Tongue (tissue), 2 donors: Measurements from ENCODE around the gene IPCEF1. TPM values are rescaled to one million over a fixed set of nuclear protein-coding genes. Genes with fewer than 3 reads are reported as not detected.

ENCODE experiments used
- DNase-seq: peaks from one replicate; pipeline ENCODE4 v3.0.0-alpha.2; 2015
- total RNA-seq: library from RNA; depleted of rRNA; stranded (reverse); fragments of >200 nt; gene quantifications from one replicate; pipeline ENCODE4 v1.2.3, GENCODE V29; 2014

Gene IPCEF1
- total RNA-seq, 1 donor from 2014 or later = 1.0 TPM

DNA sequence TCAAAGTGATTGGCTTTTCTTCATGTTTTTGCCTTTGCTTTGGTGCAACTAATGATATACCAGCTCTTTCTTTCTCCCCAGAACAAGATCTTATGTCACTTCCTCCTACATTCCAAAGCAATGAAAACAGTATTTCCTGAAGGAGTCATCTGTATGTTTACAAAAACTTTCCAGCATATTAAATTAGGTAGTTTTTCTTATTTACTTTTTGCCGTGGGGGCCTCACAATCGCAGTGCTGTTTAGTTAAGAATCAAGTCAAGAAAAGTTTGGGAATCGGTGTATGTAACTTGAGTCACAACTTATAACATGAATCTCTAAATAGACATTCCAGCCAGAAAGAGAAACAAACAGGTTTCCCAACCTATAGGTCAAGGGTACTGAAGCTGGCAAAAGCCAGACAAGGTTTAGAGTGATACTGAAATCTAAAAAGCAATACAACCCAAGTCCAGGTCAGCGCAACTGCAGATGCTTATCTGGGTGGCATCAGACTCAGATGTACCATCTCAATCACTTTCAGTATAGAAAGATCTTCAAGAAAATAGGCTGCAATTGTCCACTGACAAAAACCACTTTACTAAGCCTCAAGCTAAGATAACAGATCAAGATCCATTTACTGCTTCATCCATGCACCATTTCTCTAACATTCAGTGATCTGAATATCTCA is 63.6 kb downstream of the IPCEF1 start:
- DNase-seq = peak; percentile 25

DNA sequence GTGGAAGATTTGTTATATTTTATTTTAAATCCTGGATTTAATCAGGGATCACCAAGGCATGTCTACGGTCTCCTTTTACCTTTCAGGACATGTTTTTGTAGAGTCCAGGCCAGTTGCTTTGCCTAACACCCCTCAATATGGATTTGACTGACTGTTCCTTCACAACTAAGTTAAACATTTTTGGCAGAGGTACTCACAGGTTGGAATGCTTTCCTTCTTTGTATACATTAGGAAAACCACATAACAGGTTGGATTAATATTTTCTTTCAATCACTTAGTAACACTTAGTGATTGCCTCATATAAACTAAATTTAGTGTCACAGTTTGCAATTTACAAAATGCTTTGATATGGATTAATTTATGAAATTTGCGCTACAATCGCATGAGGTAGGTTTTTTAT is 64.5 kb downstream of the IPCEF1 start:
- no peak for DNase-seq

DNA sequence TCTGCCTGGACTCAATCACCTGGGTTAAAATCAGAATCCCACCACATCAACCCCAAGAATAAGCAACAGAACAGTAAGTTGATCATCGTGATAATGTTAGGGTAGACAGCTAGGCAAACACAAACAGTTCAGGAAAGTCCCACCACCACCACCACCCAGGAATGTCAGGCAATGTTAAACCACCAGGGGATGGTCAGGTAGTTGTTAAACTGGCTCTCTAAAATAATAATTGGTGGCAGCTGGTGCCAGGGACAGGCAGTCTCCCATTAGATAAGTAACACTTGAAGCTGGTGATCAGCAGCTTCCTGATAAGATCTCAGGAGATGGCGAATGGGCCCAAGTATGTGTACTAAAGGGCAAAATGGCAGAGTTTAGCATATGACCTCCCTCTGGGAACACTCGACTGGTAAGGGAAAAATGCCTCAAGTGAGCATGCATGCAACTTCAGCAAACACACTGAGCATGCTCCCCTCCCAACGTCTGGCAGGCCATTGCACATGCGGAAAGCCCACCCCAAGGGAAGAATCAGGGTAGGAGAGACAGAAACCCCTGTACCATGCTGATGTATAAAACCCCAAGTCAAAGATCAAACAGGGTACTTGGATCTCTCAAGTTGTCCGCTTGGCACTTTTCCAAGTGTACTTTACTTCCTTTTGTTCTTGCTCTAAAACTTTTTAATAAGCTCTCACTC is 66.6 kb downstream of the IPCEF1 start:
- DNase-seq = no peak

DNA sequence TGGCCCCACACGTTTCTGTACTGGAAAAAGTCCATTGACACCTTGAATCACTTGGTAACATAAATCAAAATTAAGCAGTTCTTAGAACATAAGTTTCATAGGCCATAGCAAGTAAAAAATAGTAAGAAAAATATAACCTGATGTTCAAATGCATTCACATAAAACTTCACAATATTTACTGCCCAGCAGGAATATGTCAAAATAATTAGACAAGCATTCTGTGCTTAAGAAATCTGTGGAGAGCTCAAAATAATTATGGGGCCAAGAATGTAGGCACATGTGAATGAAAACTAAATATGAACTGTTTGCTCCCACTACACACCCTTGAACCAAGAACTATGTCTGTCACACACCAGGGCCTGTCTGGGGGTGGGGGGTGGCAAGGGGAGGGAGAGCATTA is 70.8 kb downstream of the IPCEF1 start:
- no peak for DNase-seq

DNA sequence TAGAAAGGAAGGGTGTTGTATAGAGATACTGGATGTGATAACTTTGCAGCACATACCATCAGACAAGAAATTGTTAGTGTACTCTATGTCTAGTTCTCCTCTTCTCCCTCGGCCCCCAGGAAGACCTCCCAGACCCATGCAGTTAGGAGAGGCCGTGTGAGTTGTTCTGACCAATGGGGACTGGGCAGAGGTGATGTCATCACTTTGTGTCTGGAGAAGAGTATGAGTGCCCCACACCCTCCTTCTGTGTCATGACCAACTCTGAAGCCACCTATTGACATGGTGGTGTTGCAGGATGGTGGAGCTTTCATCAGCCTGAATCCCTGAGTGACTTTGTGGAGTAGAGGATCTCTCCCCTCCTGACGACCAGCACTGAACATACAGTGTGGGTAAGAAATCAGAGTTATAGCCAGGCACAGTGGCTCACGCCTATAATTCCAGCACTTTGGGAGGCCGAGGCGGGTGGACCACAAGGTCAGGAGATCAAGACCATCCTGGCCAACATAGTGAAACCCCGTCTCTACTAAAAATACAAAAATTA is 72.2 kb downstream of the IPCEF1 start:
- no peak for DNase-seq

DNA sequence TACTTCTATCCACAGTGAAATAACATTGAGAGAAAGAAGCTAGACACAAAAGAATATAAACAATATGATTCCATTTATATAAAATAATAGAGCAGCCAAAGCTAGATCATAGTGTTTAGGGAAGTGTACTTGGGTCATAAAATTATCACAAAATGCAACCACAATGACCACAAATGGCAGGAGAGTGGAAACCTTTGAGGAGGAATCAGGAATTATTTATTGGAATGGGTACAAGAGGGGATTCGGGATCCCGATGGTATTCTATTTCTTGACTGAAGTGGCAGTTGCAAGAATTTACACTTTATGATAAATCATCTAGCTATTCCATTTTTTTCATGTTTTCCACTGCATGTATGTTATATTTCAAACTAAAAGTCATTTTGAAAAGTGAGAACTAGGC is 76.1 kb downstream of the IPCEF1 start:
- no peak for DNase-seq

DNA sequence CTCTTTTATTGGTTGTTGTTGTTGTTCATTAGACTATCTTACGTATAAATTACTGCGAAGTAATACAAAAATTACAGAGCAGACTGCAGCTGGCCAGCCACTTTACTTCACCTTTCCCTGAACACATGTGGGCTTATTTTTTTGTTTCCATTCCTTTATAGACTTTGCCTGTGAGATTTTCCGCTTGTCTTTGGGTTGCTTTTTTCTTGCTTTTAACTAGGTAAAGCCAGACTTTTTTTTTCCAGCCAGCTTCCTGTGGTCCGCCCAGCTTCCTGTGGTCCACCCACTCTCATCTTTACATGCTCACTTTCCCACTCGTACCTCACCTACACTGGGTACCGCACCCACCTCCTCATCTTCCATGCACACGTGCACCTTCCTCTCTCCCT is 79.0 kb downstream of the IPCEF1 start:
- peak; percentile 12 for DNase-seq

DNA sequence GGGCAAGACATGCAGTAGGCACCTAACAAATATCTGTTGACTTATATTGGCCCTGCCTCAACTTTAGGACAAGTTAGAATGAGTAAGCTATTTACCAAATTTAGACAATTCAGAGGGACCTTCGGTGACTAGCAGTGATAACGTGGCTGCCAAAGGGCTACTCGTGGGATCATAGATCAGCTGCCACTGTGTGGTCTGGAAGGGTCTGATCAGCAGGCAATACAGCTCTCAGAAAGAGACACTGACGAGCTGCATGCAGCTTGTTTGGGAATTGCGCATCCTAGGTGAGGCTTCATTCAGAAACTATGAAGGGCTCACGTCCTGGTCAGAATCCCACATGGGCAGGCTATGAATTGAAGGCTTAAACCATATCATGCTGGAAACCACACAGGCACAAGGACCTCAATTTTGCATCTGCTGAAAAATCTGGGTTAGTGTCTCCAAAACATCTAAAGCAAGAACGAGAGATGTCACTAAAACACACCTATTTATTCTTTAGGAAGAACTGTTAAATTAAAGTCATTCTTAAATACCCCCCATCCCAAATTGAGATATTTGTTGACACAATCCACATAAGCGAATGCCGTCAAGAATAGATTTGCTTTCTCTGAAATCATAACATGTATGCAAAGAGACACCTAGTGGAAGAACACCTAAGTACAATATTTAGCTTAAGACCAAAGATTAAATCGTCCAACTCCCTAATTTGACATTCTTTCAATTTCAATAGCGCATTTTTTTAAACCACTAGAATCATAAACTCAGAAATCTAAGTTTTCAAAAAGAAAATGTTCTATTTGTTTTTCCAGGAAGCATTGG is 79.6 kb downstream of the IPCEF1 start:
- DNase-seq = peak; percentile 64

DNA sequence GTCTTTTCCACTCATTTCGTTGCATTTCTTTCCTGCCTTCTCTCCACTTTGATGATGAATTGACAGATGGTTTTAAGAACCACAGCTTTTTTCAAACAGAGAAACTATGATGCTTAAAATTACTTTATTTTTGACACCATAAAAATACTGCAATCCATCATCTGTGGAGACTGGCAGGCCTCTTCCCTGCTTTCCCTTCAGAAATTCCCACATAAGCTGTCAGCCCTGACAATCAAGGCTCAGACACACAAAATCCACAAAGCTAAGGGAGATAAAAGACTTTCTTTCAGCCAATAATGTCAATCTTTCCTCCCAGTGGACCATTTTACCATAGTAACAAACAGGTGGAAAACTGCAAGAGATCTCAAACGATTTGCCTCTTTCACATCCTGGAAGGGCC is 82.4 kb downstream of the IPCEF1 start:
- DNase-seq = no peak

DNA sequence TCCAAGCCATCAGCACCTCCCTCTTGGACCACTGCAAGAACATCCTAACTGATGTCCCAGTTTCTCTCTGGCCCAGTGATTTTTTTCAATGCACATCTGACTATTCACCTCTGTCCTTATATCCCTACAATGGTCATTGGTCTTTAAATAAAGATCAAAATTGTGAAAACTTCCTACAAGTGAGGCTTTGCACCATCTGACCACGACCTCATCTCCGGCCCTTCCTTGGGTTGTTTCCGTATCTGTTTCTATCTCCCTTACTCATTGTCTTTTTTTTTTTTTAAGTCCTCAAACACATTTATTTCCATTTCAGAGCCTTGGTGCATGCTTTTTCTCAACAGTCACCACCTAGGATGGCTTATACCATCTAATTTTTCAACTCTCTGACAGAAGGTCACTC is 88.1 kb downstream of the IPCEF1 start:
- DNase-seq = no peak

DNA sequence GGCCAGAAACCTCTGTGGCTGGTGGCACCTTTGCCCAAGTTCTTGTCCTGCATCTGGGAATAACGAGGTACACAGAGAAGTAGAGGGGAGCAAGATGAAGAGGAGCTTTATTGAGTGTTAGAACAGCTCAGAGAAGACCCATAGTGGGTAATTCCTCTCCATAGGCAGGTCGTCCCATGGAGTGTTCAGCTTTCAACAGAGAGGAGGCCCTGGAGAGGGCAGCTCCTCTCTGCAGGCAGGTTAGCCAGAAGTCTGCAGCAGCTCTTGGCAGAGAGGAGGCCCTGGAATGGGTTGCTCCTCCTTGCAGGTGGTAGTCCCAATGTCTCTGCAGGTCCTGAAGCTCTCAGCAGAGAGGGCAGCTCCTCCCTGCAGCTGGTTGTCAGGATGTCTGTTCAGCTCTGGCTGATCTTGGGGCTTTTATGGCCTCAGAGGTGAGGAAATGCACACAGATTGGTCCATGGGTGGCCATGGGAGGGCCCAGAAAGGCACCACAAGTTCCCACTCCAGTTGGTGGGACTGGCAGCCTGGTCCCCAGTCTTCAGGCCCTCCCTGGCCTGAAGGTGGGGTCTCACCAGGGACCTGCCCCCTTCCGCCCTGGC is 89.0 kb downstream of the IPCEF1 start:
- no peak for DNase-seq

DNA sequence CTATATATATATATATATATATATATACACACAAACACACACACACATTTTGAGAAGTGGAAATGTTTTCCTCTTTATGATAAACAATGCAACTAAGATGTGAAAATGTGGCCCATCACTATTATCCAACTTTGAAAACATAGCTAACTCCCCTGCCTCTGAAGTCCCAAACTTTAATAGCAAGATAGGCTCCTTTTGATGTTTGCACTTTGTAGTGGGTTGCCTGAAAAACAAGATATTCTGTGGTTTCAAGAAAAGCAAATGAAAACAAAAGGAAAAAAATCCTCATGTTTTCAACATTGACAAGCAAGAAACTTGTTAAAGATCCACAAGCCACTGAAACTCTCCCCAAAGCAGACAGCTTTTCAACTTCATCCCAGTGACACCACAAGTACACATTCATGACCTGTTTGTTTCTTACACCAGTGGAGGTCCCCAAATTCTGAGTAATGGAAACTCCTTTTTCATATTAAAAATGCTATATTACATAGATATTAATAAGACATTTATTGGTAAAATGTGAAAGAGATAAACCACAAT is 90.0 kb downstream of the IPCEF1 start:
- no peak for DNase-seq

DNA sequence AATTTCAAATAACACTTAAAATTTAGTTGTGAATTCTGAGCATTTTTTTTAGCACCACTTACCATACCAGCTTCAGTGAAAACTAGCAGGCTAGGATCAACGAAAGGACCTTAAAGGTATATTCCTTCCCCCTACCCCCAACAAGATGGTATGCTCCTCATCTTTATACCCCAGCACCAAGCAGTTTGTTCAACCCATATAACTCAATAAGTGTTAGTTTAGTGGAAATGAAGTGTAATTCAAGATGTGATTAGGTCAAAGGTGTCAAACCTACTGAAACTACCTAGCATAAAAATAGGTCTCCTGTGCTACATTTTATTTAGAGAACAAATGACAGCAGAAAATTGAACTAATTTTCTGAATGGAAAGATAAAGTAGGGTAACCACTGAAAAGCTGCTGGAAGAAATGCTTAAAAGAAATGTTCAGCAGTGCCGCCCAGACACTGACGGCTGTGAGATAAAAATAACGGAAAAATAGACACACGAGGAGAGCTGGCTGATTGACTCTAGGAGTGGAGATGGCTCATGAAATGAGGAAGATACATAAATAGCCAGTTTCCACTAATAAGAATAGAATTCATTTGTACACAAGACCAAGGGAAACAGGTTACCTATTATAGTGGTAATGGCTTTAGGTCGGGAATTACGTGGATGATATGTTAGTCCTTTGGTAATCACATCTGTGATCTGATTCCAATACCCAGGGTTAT is 94.8 kb downstream of the IPCEF1 start:
- peak; percentile 8 for DNase-seq

DNA sequence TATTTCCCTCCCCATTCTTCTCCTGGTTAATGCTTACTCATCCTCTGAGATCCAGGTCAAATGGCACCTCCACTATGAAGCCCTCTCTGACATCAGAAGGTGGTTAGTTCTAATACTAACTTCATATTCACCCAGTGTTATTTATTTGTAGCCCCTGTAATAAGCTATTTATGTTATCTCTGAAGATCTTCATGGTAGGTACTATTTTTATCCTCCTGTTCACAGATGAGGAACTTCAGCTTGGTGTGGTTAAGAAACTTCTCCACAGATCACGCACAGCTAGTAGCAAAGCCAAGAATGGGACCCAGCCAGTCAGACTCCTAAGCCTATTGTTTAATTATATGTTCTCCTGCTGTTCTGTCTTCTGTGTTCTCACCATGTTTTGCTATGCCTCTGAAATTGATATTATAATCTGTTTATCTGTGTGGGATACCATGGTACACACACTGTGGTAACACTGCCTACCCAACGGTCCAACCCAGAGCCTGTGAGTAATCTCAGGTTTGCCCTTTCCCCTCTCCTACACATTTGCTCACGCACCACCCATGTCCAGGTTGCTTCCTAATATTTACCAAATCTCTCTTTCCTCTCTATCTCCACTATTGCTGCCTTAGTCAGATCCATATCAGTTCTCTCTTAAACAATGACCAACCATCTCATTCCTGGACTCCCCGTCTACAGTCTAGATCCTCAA is 98.4 kb downstream of the IPCEF1 start:
- DNase-seq = no peak

DNA sequence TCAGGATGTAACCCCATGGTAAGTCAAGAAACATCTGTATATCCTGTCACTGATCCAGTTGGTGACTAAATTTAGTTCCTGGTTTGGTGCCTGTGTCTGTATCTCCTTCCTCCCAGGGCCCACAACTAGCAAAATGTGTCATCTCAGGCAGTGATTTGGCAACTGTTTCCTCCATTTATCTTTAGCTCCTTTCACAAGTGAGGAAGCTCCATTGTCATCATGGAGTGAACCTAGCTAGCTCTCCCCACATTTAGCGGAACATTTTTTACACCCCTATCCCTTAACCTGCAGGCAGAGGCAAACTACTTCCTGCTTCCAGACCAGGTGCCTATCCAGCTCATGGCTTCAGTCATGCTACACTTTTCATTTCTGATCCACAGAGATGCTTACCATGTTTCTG is 99.5 kb downstream of the IPCEF1 start:
- DNase-seq = no peak

DNA sequence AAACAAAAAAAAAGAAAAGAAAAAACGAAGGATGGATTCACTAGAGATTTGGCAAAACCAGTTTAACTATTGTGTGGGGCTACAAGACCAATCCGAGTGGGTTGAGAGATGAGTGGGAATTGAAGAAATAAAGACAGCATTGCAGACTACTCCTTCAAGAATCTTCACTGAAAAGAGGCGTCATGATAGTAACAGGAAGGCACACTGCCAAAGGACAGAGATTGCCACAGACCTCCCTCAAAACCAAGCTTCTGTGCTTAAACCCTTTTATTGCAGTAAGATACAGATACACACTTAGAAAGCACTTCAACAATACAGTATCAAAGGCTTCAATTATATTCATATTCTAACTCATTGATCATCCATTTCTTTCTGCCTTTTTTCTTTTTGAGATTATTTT is 103.9 kb downstream of the IPCEF1 start:
- no peak for DNase-seq

DNA sequence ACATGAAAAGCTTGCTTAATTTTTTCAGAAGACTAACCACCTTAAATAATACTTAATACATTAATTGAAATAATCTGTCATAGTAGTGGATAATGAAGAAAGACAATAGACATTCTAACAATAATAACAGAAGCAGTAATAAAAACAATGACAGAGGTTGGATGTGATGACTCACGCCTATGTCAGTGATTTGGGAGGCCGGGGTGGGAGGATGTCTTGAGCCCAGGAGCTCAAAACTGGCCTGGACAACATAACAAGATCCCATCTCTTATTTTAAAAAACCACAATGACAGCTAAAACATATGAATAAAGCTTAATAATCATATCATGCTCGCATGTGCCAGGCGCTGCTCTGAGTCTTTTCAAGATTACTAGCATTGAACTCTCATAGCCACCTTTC is 105.5 kb downstream of the IPCEF1 start:
- DNase-seq = no peak

DNA sequence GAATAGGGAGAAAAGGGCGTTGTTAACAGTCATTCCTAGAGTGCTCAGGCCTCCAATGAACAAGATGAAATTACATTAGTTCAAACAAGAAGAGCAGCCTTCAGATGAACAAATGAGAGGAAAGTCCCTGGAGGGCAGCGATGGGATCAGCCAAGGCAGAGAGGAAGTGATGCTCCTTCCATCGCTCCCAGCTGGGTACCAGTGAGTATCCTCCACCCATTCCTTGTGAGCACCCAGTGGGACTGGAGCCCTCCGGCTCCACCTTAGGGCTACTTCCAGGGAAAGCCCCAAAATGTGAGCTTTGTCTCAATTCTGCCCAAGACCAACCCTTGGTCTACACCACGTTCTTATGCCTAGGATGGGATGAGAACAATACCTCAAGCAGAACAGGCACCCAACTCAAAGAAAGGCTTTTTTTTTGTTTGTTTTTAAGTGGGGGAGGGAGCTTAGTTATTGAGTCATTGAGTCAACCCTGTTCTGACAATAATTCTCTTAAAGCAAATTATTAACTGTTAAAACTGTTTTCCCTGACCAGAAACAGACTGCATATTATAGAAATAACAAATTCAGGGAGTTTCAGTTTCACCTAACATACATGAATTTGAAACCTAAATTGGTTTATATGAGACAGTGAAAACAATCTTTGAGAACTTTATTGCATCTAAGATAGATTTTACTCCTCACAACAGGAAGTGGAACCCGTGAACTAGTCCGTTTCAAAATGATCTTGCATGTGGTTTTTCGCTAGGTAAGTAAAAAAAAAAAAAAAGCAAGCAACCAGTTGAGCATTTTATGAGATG is 106.9 kb downstream of the IPCEF1 start:
- DNase-seq = no peak

DNA sequence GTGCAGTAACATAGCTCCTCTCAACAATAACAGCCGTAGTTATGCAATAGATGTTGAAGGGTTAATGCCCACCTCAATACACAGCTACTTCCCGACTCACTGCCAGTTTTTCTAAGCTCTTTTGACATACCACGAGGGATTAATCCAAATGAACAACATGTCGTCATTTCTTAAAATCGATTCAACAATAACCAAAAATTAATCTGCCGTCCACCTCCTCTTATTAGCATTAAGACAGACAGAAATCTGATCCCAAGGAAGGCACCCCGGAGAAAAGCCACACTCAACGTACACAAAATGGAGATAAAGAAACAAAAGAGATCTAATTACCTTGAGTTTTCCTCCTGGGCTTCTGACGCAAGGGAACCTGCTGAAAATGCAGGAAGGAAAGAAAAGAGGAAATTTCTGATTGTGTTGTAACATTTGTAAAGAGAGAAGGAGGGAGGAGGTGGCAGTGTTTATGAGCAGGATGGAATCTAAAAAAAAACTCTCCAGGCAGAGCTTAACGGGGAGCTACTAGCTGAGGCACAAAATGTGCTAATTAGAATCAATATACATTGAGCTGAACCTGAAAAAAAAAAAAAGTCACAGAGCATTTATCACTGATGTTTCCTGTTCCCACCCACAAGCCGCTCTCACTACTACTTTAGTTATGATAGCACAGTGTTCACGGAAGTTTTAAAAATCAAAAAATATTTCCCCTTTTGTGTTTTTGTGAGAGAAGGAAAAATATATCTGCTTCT is 109.3 kb downstream of the IPCEF1 start:
- no peak for DNase-seq

DNA sequence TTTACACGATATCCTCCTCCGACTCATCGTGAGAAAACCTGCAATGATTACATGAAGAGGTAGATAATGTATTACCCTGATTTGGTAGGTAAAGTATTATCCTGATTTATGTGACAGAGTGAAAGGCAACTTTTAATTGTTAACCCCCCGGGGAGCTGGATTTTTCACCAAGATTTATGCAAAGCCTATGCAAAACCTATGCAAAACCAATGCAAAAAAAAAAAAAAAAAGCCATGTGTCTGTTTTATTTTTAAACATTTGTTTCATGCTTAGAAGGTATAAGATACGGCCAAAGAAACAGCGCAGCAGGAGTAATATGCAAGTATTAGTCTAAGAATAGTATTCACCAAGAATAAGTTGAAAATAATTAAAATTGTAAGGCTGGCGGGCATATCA is 109.9 kb downstream of the IPCEF1 start:
- DNase-seq = no peak
